HCT116 (cell line): ENCODE data around the gene SARNP. TPM values are rescaled to one million over a fixed set of nuclear protein-coding genes. Genes with fewer than 3 reads are reported as not detected.

ENCODE experiments used
- ATAC-seq: fragments of 200-7000 bp; cut with Tn5 transposase; 2 replicates; pipeline ENCODE4 v1.9.1; 2020; ENCODE audit warnings: mild to moderate bottlenecking, moderate library complexity
- BruUV-seq: library from RNA; stranded (reverse); fragments of 400-500 nt; replicated peaks from 2 replicates; lab custom pipeline; 2021; lab: Mats Ljungman, UMichigan
- CTCF ChIA-PET: fragments of 300-600 bp; sonication (Branson Sonifier 250); formaldehyde crosslinking; loops from one replicate; lab custom pipeline; 2021; ENCODE audit warnings: antibody characterized with exemption; lab: Charles Lee
- POLR2A ChIA-PET: fragments of 300-600, 350-600 bp; sonication (Branson Sonifier 250); formaldehyde crosslinking; loops from one replicate; lab custom pipeline; 2021; ENCODE audit warnings: antibody characterized with exemption; lab: Charles Lee
- RAD21 ChIA-PET, 2 experiments: fragments of 300-600 bp; sonication (Branson Sonifier 250); formaldehyde crosslinking; loops; one replicate each; lab custom pipeline; 2023; ENCODE audit warnings: low total read pairs in 2 of 2; ENCODE audit not compliant: uncharacterized antibody in 2 of 2, unreplicated experiment in 2 of 2, low non-redundant PET in 1 of 2; lab: Charles Lee
- DNase-seq: peaks from one replicate; pipeline ENCODE4 v3.0.0-alpha.2; 2010; ENCODE audit warnings: low read depth, low spot score
- H2AFZ ChIP-seq: fragments of 200-600 bp; shearing (Covaris generic), sonication (generic); 2 replicates; pipeline ENCODE4 v1.6.1; 2017; ENCODE audit warnings: low read depth, mixed run types, mixed read lengths, antibody characterized with exemption, low read length; ENCODE audit not compliant: poor library complexity, severe bottlenecking
- H3K27ac ChIP-seq: 2 replicates; pipeline ENCODE4 v1.5.1; 2012; ENCODE audit warnings: low read depth, low read length
- H3K27me3 ChIP-seq: fragments of 200-600 bp; sonication (generic); 2 replicates; pipeline ENCODE4 v1.6.1; 2016; ENCODE audit warnings: mixed run types, low read length, mixed read lengths; ENCODE audit not compliant: insufficient read depth
- H3K36me3 ChIP-seq, 2 experiments: fragments of 200-500 bp in 1 of 2; fragments of 200-600 bp in 1 of 2; sonication (Bioruptor generic) in 1 of 2; sonication (generic) in 1 of 2; 2 replicates each; pipeline versions ENCODE4 v1.5.1 to v1.6.1; 2014 to 2016; ENCODE audit warnings: low read length in 2 of 2, inconsistent platforms in 1 of 2, mixed read lengths in 1 of 2, mixed run types in 1 of 2; ENCODE audit not compliant: insufficient read depth in 2 of 2, control insufficient read depth in 1 of 2
- H3K4me1 ChIP-seq, 2 experiments: fragments of 200-600 bp in 1 of 2; sonication (generic) in 1 of 2; 2 replicates each; pipeline versions ENCODE4 v1.5.1 to v1.6.1; 2012 to 2017; ENCODE audit warnings: low read length in 2 of 2, inconsistent platforms in 1 of 2, mild to moderate bottlenecking in 1 of 2, mixed read lengths in 1 of 2, mixed run types in 1 of 2, moderate library complexity in 1 of 2; ENCODE audit not compliant: insufficient read depth in 2 of 2, control insufficient read depth in 1 of 2
- H3K4me2 ChIP-seq: fragments of 200-600 bp; sonication (generic); 2 replicates; pipeline ENCODE4 v1.6.1; 2017; ENCODE audit warnings: mixed run types, low read length, mixed read lengths
- H3K4me3 ChIP-seq, 2 experiments: fragments of 200-600 bp in 1 of 2; sonication (generic) in 1 of 2; replicated peaks in 1 of 2; 2 replicates each; pipeline ENCODE4 v1.5.1; 2011 to 2016; ENCODE audit warnings: low read length in 2 of 2, control low read depth in 1 of 2, low read depth in 1 of 2, mild to moderate bottlenecking in 1 of 2, mixed read lengths in 1 of 2, mixed run types in 1 of 2
- H3K79me2 ChIP-seq: fragments of 200-600 bp; sonication (generic); 2 replicates; pipeline ENCODE4 v1.6.1; 2017; ENCODE audit warnings: mild to moderate bottlenecking, mixed run types, low read length, moderate library complexity, mixed read lengths; ENCODE audit not compliant: insufficient read depth
- H3K9ac ChIP-seq: fragments of 200-600 bp; sonication (generic); 2 replicates; pipeline ENCODE4 v1.6.1; 2016; ENCODE audit warnings: low read length, mixed read lengths
- H3K9me2 ChIP-seq: fragments of 200-600 bp; sonication (generic), shearing (Covaris generic); 2 replicates; pipeline ENCODE4 v1.6.1; 2017; ENCODE audit warnings: mixed run types, mild to moderate bottlenecking, moderate library complexity; ENCODE audit not compliant: insufficient read depth
- H3K9me3 ChIP-seq, 2 experiments: fragments of 200-500 bp in 1 of 2; fragments of 200-600 bp in 1 of 2; sonication (Bioruptor generic) in 1 of 2; sonication (generic) in 1 of 2; 2 replicates each; pipeline ENCODE4 v1.6.1; 2014 to 2017; ENCODE audit warnings: low read length in 2 of 2, mixed read lengths in 2 of 2, inconsistent platforms in 1 of 2, low read depth in 1 of 2, mild to moderate bottlenecking in 1 of 2, mixed run types in 1 of 2, moderate library complexity in 1 of 2; ENCODE audit not compliant: control insufficient read depth in 1 of 2, insufficient read depth in 1 of 2
- H4K20me1 ChIP-seq: fragments of 200-600 bp; sonication (generic), shearing (Covaris generic); 2 replicates; pipeline ENCODE4 v1.6.1; 2017; ENCODE audit warnings: mixed run types, mild to moderate bottlenecking, moderate library complexity; ENCODE audit not compliant: insufficient read depth
- CEBPB ChIP-seq: IDR thresholded peaks from 2 replicates; pipeline ENCODE4 v1.6.1; 2012; ENCODE audit warnings: low read depth
- EGR1 ChIP-seq: IDR thresholded peaks from 2 replicates; pipeline ENCODE4 v1.6.1; 2012; ENCODE audit warnings: low read depth
- ELF1 ChIP-seq: IDR thresholded peaks from 2 replicates; pipeline ENCODE4 v1.6.1; 2012; ENCODE audit warnings: low read depth, borderline replicate concordance
- EZH2 ChIP-seq: fragments of 200-600 bp; sonication (generic); IDR thresholded peaks from 2 replicates; pipeline ENCODE4 v1.6.1; 2017; ENCODE audit warnings: antibody characterized with exemption, mixed run types
- EZH2phosphoT487 ChIP-seq: fragments of 200-600 bp; IDR thresholded peaks from 2 replicates; pipeline ENCODE4 v1.6.1; 2018; ENCODE audit warnings: antibody characterized with exemption, borderline replicate concordance
- FOSL1 ChIP-seq: IDR thresholded peaks from 2 replicates; pipeline ENCODE4 v1.6.1; 2012; ENCODE audit warnings: low read depth
- JUND ChIP-seq: IDR thresholded peaks from 2 replicates; pipeline ENCODE4 v1.6.1; 2012
- POLR2A ChIP-seq: IDR thresholded peaks from 2 replicates; pipeline ENCODE4 v1.7.0; 2011; ENCODE audit warnings: borderline replicate concordance; ENCODE audit not compliant: insufficient read depth, insufficient read length; ENCODE audit errors: extremely low read depth
- POLR2AphosphoS5 ChIP-seq: IDR thresholded peaks from 2 replicates; pipeline ENCODE4 v1.6.1; 2011; ENCODE audit warnings: mild to moderate bottlenecking, low read depth, low read length, moderate library complexity
- RAD21 ChIP-seq: IDR thresholded peaks from 2 replicates; pipeline ENCODE4 v1.6.1; 2012; ENCODE audit warnings: low read depth, mild to moderate bottlenecking
- SIN3A ChIP-seq: IDR thresholded peaks from 2 replicates; pipeline ENCODE4 v1.6.1; 2012; ENCODE audit warnings: low read depth
- SP1 ChIP-seq: IDR thresholded peaks from 2 replicates; pipeline ENCODE4 v1.6.1; 2012; ENCODE audit warnings: low read depth
- YY1 ChIP-seq: IDR thresholded peaks from 2 replicates; pipeline ENCODE4 v1.6.1; 2011; ENCODE audit warnings: low read length, low read depth, moderate library complexity, mild to moderate bottlenecking; ENCODE audit not compliant: insufficient replicate concordance; ENCODE audit errors: extremely low read depth
- ZNF274 ChIP-seq: fragments of 200-500 bp; sonication (Bioruptor generic); IDR thresholded peaks from 2 replicates; pipeline ENCODE4 v1.6.1; 2014; ENCODE audit warnings: mild to moderate bottlenecking, low read depth, low read length, inconsistent platforms
- intact Hi-C: fragments of 100-400 bp; cut with micrococcal nuclease; formaldehyde crosslinking; loops from 2 replicates; pipeline ENCODE4 v1.10.0; 2022
- total RNA-seq: library from RNA; stranded (reverse); gene quantifications from one replicate; pipeline ENCODE4 v1.2.1, GENCODE V29; 2021; ENCODE audit not compliant: unreplicated experiment
- TF ChIP-seq, protein P1 (sequence below): IDR thresholded peaks from 2 replicates; pipeline ENCODE4 v1.6.1; 2012; ENCODE audit warnings: low read depth
- TF ChIP-seq, protein P2 (sequence below): IDR thresholded peaks from 2 replicates; pipeline ENCODE4 v1.6.1; 2012
- TF ChIP-seq, protein P3 (sequence below), 3 experiments: fragments of 200-600 bp in 1 of 3; sonication (generic) in 1 of 3; IDR thresholded peaks in 2 of 3; conservative IDR thresholded peaks in 1 of 3; 2 replicates each; pipeline ENCODE4 v1.5.1; 2012 to 2017; ENCODE audit warnings: low read depth in 2 of 3, low read length in 2 of 3, antibody characterized with exemption in 1 of 3, borderline replicate concordance in 1 of 3, control low read depth in 1 of 3, mild to moderate bottlenecking in 1 of 3, mixed read lengths in 1 of 3, mixed run types in 1 of 3, moderate library complexity in 1 of 3; ENCODE audit not compliant: insufficient read depth in 1 of 3
- TF ChIP-seq, protein P4 (sequence below): IDR thresholded peaks from 2 replicates; pipeline ENCODE4 v1.6.1; 2011; ENCODE audit warnings: mild to moderate bottlenecking, low read length, moderate library complexity; ENCODE audit not compliant: insufficient replicate concordance; ENCODE audit errors: extremely low read depth

The SARNP gene
- total RNA-seq, 1 experiment from 2014 or later = 82.4 TPM

DNA sequence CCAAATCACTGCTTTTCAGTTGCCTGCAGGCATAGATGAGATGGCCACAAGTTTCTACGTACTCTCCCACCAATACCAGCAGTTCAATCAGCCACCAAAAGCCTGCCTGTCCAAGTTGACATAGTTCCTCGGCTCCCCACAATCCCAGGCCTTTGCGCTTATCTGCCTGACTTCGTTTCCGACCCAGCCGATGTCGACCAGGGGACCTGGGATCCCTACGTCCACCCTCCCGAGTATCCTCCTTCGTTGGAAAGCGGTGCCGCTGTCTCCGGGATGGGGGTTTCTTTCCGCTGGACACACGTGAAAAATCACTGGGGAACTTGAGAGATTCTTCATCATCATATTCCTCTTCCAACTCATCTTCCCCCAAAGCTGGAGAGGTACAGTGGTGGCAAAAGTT, 10.3 kb upstream of the SARNP start:
- Histone ChIP-seq H3K9me3 (no peaks in the 10 kb centered on the region), H3K4me2 (peak overlapping the region; percentile 87), H3K36me3 (peaks cover 7 to 23% of the 10 kb centered on the region in 2 experiments; a peak in 2 of 4 replicates), H3K4me1 (peaks cover 16 to 29% of the 10 kb centered on the region in 2 experiments; a peak in 3 of 4 replicates), H4K20me1 (no peaks in the 10 kb centered on the region), H2AFZ (no peak overlapping the region), H3K9ac (no peak overlapping the region), H3K79me2 (peaks cover 68% of the 10 kb centered on the region), H3K27me3 (no peaks in the 10 kb centered on the region), H3K27ac (no peak overlapping the region), H3K9me2 (no peaks in the 10 kb centered on the region), H3K4me3 (no peak overlapping the region; a peak in 2 of 4 replicates)
- intact Hi-C loops = loop anchor here (2.0 kb wide), 1 partner anchor 99 kb away; the partner anchor contains the start of gene PYM1
- no peak for TF ChIP-seq FOSL1
- TF ChIP-seq EGR1 = no peak
- no peak for TF ChIP-seq ZNF274
- TF ChIP-seq, protein P1, sequence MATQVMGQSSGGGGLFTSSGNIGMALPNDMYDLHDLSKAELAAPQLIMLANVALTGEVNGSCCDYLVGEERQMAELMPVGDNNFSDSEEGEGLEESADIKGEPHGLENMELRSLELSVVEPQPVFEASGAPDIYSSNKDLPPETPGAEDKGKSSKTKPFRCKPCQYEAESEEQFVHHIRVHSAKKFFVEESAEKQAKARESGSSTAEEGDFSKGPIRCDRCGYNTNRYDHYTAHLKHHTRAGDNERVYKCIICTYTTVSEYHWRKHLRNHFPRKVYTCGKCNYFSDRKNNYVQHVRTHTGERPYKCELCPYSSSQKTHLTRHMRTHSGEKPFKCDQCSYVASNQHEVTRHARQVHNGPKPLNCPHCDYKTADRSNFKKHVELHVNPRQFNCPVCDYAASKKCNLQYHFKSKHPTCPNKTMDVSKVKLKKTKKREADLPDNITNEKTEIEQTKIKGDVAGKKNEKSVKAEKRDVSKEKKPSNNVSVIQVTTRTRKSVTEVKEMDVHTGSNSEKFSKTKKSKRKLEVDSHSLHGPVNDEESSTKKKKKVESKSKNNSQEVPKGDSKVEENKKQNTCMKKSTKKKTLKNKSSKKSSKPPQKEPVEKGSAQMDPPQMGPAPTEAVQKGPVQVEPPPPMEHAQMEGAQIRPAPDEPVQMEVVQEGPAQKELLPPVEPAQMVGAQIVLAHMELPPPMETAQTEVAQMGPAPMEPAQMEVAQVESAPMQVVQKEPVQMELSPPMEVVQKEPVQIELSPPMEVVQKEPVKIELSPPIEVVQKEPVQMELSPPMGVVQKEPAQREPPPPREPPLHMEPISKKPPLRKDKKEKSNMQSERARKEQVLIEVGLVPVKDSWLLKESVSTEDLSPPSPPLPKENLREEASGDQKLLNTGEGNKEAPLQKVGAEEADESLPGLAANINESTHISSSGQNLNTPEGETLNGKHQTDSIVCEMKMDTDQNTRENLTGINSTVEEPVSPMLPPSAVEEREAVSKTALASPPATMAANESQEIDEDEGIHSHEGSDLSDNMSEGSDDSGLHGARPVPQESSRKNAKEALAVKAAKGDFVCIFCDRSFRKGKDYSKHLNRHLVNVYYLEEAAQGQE = no peak
- TF ChIP-seq, protein P2, sequence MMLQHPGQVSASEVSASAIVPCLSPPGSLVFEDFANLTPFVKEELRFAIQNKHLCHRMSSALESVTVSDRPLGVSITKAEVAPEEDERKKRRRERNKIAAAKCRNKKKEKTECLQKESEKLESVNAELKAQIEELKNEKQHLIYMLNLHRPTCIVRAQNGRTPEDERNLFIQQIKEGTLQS = no peak
- TF ChIP-seq RAD21 = no peak
- TF ChIP-seq ELF1 = no peak
- no peak for TF ChIP-seq EZH2phosphoT487
- no peak for TF ChIP-seq JUND
- TF ChIP-seq, protein P3, sequence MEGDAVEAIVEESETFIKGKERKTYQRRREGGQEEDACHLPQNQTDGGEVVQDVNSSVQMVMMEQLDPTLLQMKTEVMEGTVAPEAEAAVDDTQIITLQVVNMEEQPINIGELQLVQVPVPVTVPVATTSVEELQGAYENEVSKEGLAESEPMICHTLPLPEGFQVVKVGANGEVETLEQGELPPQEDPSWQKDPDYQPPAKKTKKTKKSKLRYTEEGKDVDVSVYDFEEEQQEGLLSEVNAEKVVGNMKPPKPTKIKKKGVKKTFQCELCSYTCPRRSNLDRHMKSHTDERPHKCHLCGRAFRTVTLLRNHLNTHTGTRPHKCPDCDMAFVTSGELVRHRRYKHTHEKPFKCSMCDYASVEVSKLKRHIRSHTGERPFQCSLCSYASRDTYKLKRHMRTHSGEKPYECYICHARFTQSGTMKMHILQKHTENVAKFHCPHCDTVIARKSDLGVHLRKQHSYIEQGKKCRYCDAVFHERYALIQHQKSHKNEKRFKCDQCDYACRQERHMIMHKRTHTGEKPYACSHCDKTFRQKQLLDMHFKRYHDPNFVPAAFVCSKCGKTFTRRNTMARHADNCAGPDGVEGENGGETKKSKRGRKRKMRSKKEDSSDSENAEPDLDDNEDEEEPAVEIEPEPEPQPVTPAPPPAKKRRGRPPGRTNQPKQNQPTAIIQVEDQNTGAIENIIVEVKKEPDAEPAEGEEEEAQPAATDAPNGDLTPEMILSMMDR (IDR thresholded peaks at IDR 0.05 in 2 of 3, conservative IDR thresholded peaks at IDR 0.05 in 1 of 3; ENCODE audit: borderline replicate concordance in 1 of 3, insufficient read depth in 1 of 3, low read depth in 2 of 3, low read length in 2 of 3) = no peak
- TF ChIP-seq POLR2AphosphoS5 = no peak
- TF ChIP-seq, protein P4, sequence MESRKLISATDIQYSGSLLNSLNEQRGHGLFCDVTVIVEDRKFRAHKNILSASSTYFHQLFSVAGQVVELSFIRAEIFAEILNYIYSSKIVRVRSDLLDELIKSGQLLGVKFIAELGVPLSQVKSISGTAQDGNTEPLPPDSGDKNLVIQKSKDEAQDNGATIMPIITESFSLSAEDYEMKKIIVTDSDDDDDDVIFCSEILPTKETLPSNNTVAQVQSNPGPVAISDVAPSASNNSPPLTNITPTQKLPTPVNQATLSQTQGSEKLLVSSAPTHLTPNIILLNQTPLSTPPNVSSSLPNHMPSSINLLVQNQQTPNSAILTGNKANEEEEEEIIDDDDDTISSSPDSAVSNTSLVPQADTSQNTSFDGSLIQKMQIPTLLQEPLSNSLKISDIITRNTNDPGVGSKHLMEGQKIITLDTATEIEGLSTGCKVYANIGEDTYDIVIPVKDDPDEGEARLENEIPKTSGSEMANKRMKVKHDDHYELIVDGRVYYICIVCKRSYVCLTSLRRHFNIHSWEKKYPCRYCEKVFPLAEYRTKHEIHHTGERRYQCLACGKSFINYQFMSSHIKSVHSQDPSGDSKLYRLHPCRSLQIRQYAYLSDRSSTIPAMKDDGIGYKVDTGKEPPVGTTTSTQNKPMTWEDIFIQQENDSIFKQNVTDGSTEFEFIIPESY = no peak
- TF ChIP-seq EZH2 = no peak
- TF ChIP-seq SIN3A = no peak
- no peak for TF ChIP-seq POLR2A
- TF ChIP-seq CEBPB = no peak
- TF ChIP-seq SP1 = no peak
- no peak for TF ChIP-seq YY1
- BruUV-seq = no TSS peak
- no peak for ATAC-seq
- RAD21 ChIA-PET = no interaction called here
- no peak for DNase-seq
- CTCF ChIA-PET = interaction anchor here (1.3 kb wide), 1 partner anchor 10 kb away, joined by 9 read pairs; the partner anchor contains the start of genes ORMDL2 and SARNP
- POLR2A ChIA-PET = interaction anchor here (0.6 to 2.0 kb wide), 2 partner anchors 10 to 102 kb away, joined by 4 to 8 read pairs; partner anchors contain the start of genes ORMDL2 and SARNP
